Osteoblast (primary cell): ENCODE measurements around the gene FAM227B. TPM values are rescaled to one million over a fixed set of nuclear protein-coding genes. Genes with fewer than 3 reads are reported as not detected.
A peak's percentile ranks its signal among the peaks of the same experiment; 100 is the strongest.

Experiments
- DNase-seq: peaks from one replicate; pipeline ENCODE4 v3.0.0; 2011; ENCODE audit warnings: low spot score, mixed read lengths; ENCODE audit not compliant: insufficient read length; ENCODE audit errors: missing footprints
- H2AFZ ChIP-seq: 2 replicates; pipeline ENCODE4 v1.6.0; 2011; ENCODE audit warnings: mild to moderate bottlenecking, low read length
- H3K27ac ChIP-seq: 2 replicates; pipeline ENCODE4 v1.5.1; 2011; ENCODE audit warnings: mild to moderate bottlenecking, low read depth, low read length, moderate library complexity
- H3K27me3 ChIP-seq: 2 replicates; pipeline ENCODE4 v1.6.0; 2012; ENCODE audit warnings: mild to moderate bottlenecking, control low read depth, inconsistent platforms, low read length, moderate library complexity; ENCODE audit not compliant: insufficient read depth
- H3K36me3 ChIP-seq: 2 replicates; pipeline ENCODE4 v1.5.1; 2011; ENCODE audit warnings: mild to moderate bottlenecking, low read length, control low read depth, moderate library complexity; ENCODE audit not compliant: insufficient read depth
- H3K4me1 ChIP-seq: 2 replicates; pipeline ENCODE4 v1.5.1; 2011; ENCODE audit warnings: mild to moderate bottlenecking, low read length, control low read depth, moderate library complexity; ENCODE audit not compliant: insufficient read depth
- H3K4me2 ChIP-seq: 2 replicates; pipeline ENCODE4 v1.6.0; 2011; ENCODE audit warnings: mild to moderate bottlenecking, low read length; ENCODE audit not compliant: insufficient read depth
- H3K4me3 ChIP-seq: fragments of 200-600 bp; sonication (generic); 3 replicates; pipeline ENCODE4 v1.5.1; 2012; ENCODE audit warnings: mild to moderate bottlenecking, low read length, inconsistent platforms; ENCODE audit not compliant: insufficient read depth
- H3K79me2 ChIP-seq: 2 replicates; pipeline ENCODE4 v1.6.0; 2012; ENCODE audit warnings: mild to moderate bottlenecking, low read length, control low read depth, inconsistent platforms; ENCODE audit not compliant: insufficient read depth
- H3K9me3 ChIP-seq: 2 replicates; pipeline ENCODE4 v1.5.1; 2011; ENCODE audit warnings: low read depth, low read length, control low read depth
- H4K20me1 ChIP-seq: 2 replicates; pipeline ENCODE4 v1.6.0; 2012; ENCODE audit warnings: mild to moderate bottlenecking, low read length, control low read depth; ENCODE audit not compliant: insufficient read depth
- total RNA-seq: library from RNA; depleted of rRNA; stranded (reverse); fragments of >200 nt; gene quantifications from 2 replicates; pipeline ENCODE4 v1.2.3, GENCODE V29; 2012
- TF ChIP-seq, protein P1 (sequence below): IDR thresholded peaks from 2 replicates; pipeline ENCODE4 v1.5.1; 2011; ENCODE audit warnings: mild to moderate bottlenecking, low read depth, low read length, moderate library complexity; ENCODE audit errors: extremely low read depth

Gene FAM227B
- total RNA-seq, 1 donor: 4.3 TPM

GRCh38 chr15:49646891-49647290, 26.3 kb upstream of the FAM227B start:
- no peaks in the 10 kb centered on the region for H3K79me2 ChIP-seq
- H3K27me3 ChIP-seq: no peaks in the 10 kb centered on the region
- no peaks in the 10 kb centered on the region for H3K9me3 ChIP-seq
- TF ChIP-seq, protein P1, sequence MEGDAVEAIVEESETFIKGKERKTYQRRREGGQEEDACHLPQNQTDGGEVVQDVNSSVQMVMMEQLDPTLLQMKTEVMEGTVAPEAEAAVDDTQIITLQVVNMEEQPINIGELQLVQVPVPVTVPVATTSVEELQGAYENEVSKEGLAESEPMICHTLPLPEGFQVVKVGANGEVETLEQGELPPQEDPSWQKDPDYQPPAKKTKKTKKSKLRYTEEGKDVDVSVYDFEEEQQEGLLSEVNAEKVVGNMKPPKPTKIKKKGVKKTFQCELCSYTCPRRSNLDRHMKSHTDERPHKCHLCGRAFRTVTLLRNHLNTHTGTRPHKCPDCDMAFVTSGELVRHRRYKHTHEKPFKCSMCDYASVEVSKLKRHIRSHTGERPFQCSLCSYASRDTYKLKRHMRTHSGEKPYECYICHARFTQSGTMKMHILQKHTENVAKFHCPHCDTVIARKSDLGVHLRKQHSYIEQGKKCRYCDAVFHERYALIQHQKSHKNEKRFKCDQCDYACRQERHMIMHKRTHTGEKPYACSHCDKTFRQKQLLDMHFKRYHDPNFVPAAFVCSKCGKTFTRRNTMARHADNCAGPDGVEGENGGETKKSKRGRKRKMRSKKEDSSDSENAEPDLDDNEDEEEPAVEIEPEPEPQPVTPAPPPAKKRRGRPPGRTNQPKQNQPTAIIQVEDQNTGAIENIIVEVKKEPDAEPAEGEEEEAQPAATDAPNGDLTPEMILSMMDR: no peak
- H3K27ac ChIP-seq: peak overlapping the region; percentile 63
- no peak overlapping the region for H3K4me3 ChIP-seq
- peaks cover 30% of the 10 kb centered on the region for H3K4me1 ChIP-seq
- no peak overlapping the region for H3K4me2 ChIP-seq
- H2AFZ ChIP-seq: no peak overlapping the region
- DNase-seq: no peak
- no peaks in the 10 kb centered on the region for H4K20me1 ChIP-seq
- no peaks in the 10 kb centered on the region for H3K36me3 ChIP-seq

DNA sequence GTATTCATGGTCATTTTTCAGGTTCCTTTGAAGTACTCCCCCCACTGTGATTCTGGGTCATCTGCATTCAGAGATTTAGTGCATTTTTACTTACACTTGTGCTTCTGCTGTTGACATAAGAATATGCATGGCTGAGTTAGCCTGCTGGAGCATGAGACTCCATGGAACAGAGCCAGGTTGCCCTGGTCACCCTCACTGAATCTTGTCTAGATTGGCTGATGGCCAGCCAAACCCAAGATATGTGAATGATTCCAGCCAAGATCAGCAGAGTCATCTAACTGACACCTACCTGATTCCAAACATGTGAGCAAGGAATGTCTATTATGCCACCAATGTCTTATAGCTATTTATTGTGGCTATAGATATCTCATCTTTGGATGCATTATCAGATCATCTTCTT, 25.3 kb upstream of the FAM227B start:
- Histone ChIP-seq H3K27me3 (no peaks in the 10 kb centered on the region), H4K20me1 (no peaks in the 10 kb centered on the region), H3K36me3 (no peaks in the 10 kb centered on the region), H3K4me2 (peak overlapping the region; percentile 20), H3K4me3 (no peak overlapping the region), H3K4me1 (peaks cover 30% of the 10 kb centered on the region), H3K79me2 (no peaks in the 10 kb centered on the region), H3K27ac (peak overlapping the region; percentile 63), H2AFZ (no peak overlapping the region), H3K9me3 (no peaks in the 10 kb centered on the region)
- TF ChIP-seq, protein P1: no peak
- peak; percentile 30 for DNase-seq

DNA sequence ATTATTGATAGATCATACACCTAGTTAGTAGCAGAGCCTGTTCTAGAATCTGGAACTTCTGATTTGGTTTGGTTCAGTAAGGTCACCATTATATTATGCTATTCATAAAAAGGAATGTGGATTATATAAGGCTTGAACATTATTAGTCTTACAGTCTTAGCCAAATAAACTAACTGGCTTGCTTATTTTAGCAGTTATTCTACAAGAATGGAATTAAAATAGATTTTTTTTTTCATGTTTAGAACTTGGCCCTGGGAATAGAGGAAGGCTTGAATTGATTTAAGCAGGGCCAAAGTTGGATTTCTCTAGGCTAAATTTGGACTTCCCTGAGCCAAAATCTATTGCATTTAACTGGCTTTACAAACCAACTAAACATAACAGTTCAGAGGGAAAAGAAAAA, 24.7 kb upstream of the FAM227B start:
- Histone ChIP-seq H3K36me3 (no peaks in the 10 kb centered on the region), H3K9me3 (no peaks in the 10 kb centered on the region), H3K27me3 (no peaks in the 10 kb centered on the region), H3K4me2 (no peak overlapping the region), H3K4me1 (peaks cover 30% of the 10 kb centered on the region), H3K27ac (peak overlapping the region; percentile 63), H3K79me2 (peaks cover 2% of the 10 kb centered on the region), H2AFZ (no peak overlapping the region), H4K20me1 (no peaks in the 10 kb centered on the region), H3K4me3 (no peak overlapping the region)
- TF ChIP-seq, protein P1: no peak
- no peak for DNase-seq

GRCh38 chr15:49644364-49644794, 23.8 kb upstream of the FAM227B start:
- H3K9me3 ChIP-seq: no peaks in the 10 kb centered on the region
- H2AFZ ChIP-seq: no peak overlapping the region
- no peaks in the 10 kb centered on the region for H3K27me3 ChIP-seq
- H3K27ac ChIP-seq: peak overlapping the region; percentile 63
- DNase-seq: no peak
- no peaks in the 10 kb centered on the region for H4K20me1 ChIP-seq
- no peak overlapping the region for H3K4me3 ChIP-seq
- H3K4me2 ChIP-seq: no peak overlapping the region
- peaks cover 30% of the 10 kb centered on the region for H3K4me1 ChIP-seq
- peaks cover 2% of the 10 kb centered on the region for H3K79me2 ChIP-seq
- no peaks in the 10 kb centered on the region for H3K36me3 ChIP-seq
- TF ChIP-seq, protein P1: no peak
